Right forelimb (tissue), 1 donor: ENCODE results near the gene EVI5L.

ENCODE experiments used
- DNase-seq: peaks from one replicate; pipeline ENCODE4 v3.0.0-alpha.2; 2018

The EVI5L gene

GRCh38 chr19:7818806-7819205 is 11.2 kb upstream of the EVI5L start:
- DNase-seq = no peak

GRCh38 chr19:7819337-7819736 is 10.7 kb upstream of the EVI5L start:
- DNase-seq = no peak

GRCh38 chr19:7820588-7820987 is 9.4 kb upstream of the EVI5L start:
- no peak for DNase-seq

- DNase-seq = no peak
Measured at GRCh38 chr19:7822910-7823515, 7.0 kb upstream of the EVI5L start.

- DNase-seq = no peak
Measured at GRCh38 chr19:7823686-7824301, 6.2 kb upstream of the EVI5L start.

GRCh38 chr19:7829166-7829520 is 875 bp upstream of the EVI5L start:
- DNase-seq = no peak

- no peak for DNase-seq
Measured at GRCh38 chr19:7830272-7830771, 304 bp downstream of the EVI5L start.

- DNase-seq = no peak
Measured at GRCh38 chr19:7830823-7831222, 805 bp downstream of the EVI5L start.

- DNase-seq = no peak
Measured at GRCh38 chr19:7831452-7831851, 1.4 kb downstream of the EVI5L start.

GRCh38 chr19:7832009-7832408 is 2.0 kb downstream of the EVI5L start:
- no peak for DNase-seq

- DNase-seq = no peak
Measured at GRCh38 chr19:7832781-7833180, 2.8 kb downstream of the EVI5L start.

- no peak for DNase-seq
Measured at GRCh38 chr19:7833225-7834099, 3.4 kb downstream of the EVI5L start.

GRCh38 chr19:7839476-7839875 is 9.5 kb downstream of the EVI5L start:
- DNase-seq = no peak

GRCh38 chr19:7840629-7841028 is 10.6 kb downstream of the EVI5L start:
- DNase-seq = no peak

GRCh38 chr19:7841751-7842660 is 12.0 kb downstream of the EVI5L start:
- DNase-seq = no peak

- DNase-seq = no peak
Measured at GRCh38 chr19:7842661-7843294, 12.8 kb downstream of the EVI5L start.

- no peak for DNase-seq
Measured at GRCh38 chr19:7843521-7843920, 13.5 kb downstream of the EVI5L start.

- DNase-seq = no peak
Measured at GRCh38 chr19:7844405-7844804, 14.4 kb downstream of the EVI5L start.

GRCh38 chr19:7844951-7845350 is 14.9 kb downstream of the EVI5L start:
- no peak for DNase-seq

- no peak for DNase-seq
Measured at GRCh38 chr19:7845390-7846154, 15.6 kb downstream of the EVI5L start.

- DNase-seq = no peak
Measured at GRCh38 chr19:7846155-7846646, 16.2 kb downstream of the EVI5L start.
